HepG2 (cell line): ENCODE data around the gene MOCS1. TPM values are rescaled to one million over a fixed set of nuclear protein-coding genes. Genes with fewer than 3 reads are reported as not detected.

Experiments used
- DMAP1 ChIP-seq: IDR thresholded peaks from 2 replicates; pipeline ENCODE4 v1.6.1; 2016
- FOSL2 ChIP-seq: sonication (generic); formaldehyde crosslinking; IDR thresholded peaks from 2 replicates; pipeline ENCODE4 v1.4.0; 2020; ENCODE audit warnings: missing genetic modification reagents
- GRHL1 ChIP-seq: sonication (generic); formaldehyde crosslinking; conservative IDR thresholded peaks from 2 replicates; pipeline ENCODE4 v1.8.0; 2022; ENCODE audit warnings: missing genetic modification reagents
- RNF219 ChIP-seq: sonication (generic); formaldehyde crosslinking; IDR thresholded peaks from 2 replicates; pipeline ENCODE4 v1.5.0; 2020; ENCODE audit warnings: mild to moderate bottlenecking, missing genetic modification reagents
- SMAD3 ChIP-seq: sonication (generic); formaldehyde crosslinking; IDR thresholded peaks from 2 replicates; pipeline ENCODE4 v1.4.0; 2020; ENCODE audit warnings: missing genetic modification reagents
- USF2 ChIP-seq, 2 experiments: sonication (generic) in 1 of 2; formaldehyde crosslinking in 1 of 2; IDR thresholded peaks; 2 replicates each; pipeline versions ENCODE4 v1.5.1 to v1.6.1; 2011 to 2020; ENCODE audit warnings: borderline replicate concordance in 1 of 2, low read depth in 1 of 2, low read length in 1 of 2, mild to moderate bottlenecking in 1 of 2, missing genetic modification reagents in 1 of 2, moderate library complexity in 1 of 2
- ZBTB34 ChIP-seq: sonication (generic); formaldehyde crosslinking; IDR thresholded peaks from 2 replicates; pipeline ENCODE4 v1.8.0; 2022; ENCODE audit warnings: mild to moderate bottlenecking, missing genetic modification reagents
- ZNF207 ChIP-seq: fragments of 450-650 bp; IDR thresholded peaks from 2 replicates; pipeline ENCODE4 v1.6.1; 2016; ENCODE audit warnings: antibody characterized with exemption, borderline replicate concordance
- ZNF460 ChIP-seq: sonication (generic); formaldehyde crosslinking; IDR thresholded peaks from 2 replicates; pipeline ENCODE4 v1.5.1; 2020; ENCODE audit warnings: missing genetic modification reagents, mild to moderate bottlenecking, borderline replicate concordance
- ZNF567 ChIP-seq: sonication (generic); formaldehyde crosslinking; IDR thresholded peaks from 2 replicates; pipeline ENCODE4 v1.8.1; 2023; ENCODE audit warnings: mild to moderate bottlenecking, missing genetic modification reagents, borderline replicate concordance
- ZNF782 ChIP-seq: sonication (generic); formaldehyde crosslinking; IDR thresholded peaks from 2 replicates; pipeline ENCODE4 v1.4.0; 2020; ENCODE audit warnings: missing genetic modification reagents, mild to moderate bottlenecking, borderline replicate concordance
- ZNF879 ChIP-seq: sonication (generic); formaldehyde crosslinking; IDR thresholded peaks from 2 replicates; pipeline ENCODE4 v1.8.1; 2023; ENCODE audit warnings: missing genetic modification reagents
- polyA plus RNA-seq, 8 experiments: library from polyadenylated mRNA; depleted of rRNA in 3 of 8; stranded (reverse) in 7 of 8; unstranded in 1 of 8; fragments of >200 nt; fragmentation: Illumina TruSeq in 4 of 8; extraction: Trizol in 4 of 8; gene quantifications; 2 replicates each; pipeline versions ENCODE4 v1.2.1 to v1.2.3, GENCODE V29; 2011 to 2016; ENCODE audit warnings: low read depth in 4 of 8, missing spikeins in 1 of 8, mixed read lengths in 1 of 8; ENCODE audit not compliant: insufficient read depth in 1 of 8
- total RNA-seq, 5 experiments: library from RNA; depleted of rRNA; stranded (reverse); fragments of >200 nt; fragmentation: Illumina TruSeq; extraction: Trizol; gene quantifications; 2 replicates each; pipeline ENCODE4 v1.2.3, GENCODE V29; 2016; ENCODE audit warnings: low read depth in 1 of 5

MOCS1 gene
- total and polyA plus RNA-seq, 2 of the 13 experiments (the other 11 are each of a cell fraction or from before 2014, with no cell fraction given) = 5.3 to 11.7 TPM

- TF ChIP-seq RNF219 (CRISPR knock-in tag) (no peak), ZNF879 (CRISPR knock-in tag) (no peak), FOSL2 (no peak), USF2 (IDR thresholded peaks at IDR 0.05; ENCODE audit: low read depth, low read length) (no peak), USF2 (CRISPR knock-in tag; IDR thresholded peaks at IDR 0.05; ENCODE audit: borderline replicate concordance) (no peak), GRHL1 (CRISPR knock-in tag) (no peak), ZNF207 (no peak), DMAP1 (CRISPR knock-in tag) (no peak), ZNF460 (no peak), ZNF782 (CRISPR knock-in tag) (no peak), ZNF567 (CRISPR knock-in tag) (no peak), SMAD3 (CRISPR knock-in tag) (no peak), ZBTB34 (CRISPR knock-in tag) (no peak)
These were observed 44.0 kb upstream of the MOCS1 start (continued) for GRCh38 chr6:39978240-39978639.
